Measurements from ENCODE around the gene CLN6. TPM values are rescaled to one million over a fixed set of nuclear protein-coding genes. Genes with fewer than 3 reads are reported as not detected.

The CLN6 gene
- total RNA-seq, 1 donor from 2014 or later: 18.0 TPM

DNA sequence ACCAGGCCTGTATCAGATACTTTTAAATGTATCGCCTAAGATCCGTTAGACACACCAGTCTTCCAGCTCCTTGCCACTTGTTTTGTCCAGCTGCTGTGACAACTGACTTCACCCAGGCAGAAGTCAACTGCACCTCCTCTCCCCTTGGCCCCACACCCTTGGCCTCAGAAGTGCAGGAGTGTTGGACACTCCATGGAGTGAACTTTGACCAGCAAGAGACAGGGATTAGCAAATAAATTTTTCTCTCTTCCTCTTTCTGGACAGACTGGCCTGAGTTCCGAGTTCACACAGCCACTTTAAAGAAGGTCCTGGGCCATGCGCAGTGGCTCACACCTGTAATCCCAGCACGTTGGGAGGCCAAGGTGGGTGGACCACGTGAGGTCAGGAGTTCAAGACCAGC lies 2.9 kb upstream of the CLN6 start:
- H3K4me1 Mint-ChIP-seq (ENCODE audit: low read depth): peaks cover 20% of the 10 kb centered on the region
- DNase-seq (ENCODE audit: low spot score): no peak
- H3K9me3 Mint-ChIP-seq (ENCODE audit: low read depth): no peaks in the 10 kb centered on the region
- TF ChIP-seq, protein P1, sequence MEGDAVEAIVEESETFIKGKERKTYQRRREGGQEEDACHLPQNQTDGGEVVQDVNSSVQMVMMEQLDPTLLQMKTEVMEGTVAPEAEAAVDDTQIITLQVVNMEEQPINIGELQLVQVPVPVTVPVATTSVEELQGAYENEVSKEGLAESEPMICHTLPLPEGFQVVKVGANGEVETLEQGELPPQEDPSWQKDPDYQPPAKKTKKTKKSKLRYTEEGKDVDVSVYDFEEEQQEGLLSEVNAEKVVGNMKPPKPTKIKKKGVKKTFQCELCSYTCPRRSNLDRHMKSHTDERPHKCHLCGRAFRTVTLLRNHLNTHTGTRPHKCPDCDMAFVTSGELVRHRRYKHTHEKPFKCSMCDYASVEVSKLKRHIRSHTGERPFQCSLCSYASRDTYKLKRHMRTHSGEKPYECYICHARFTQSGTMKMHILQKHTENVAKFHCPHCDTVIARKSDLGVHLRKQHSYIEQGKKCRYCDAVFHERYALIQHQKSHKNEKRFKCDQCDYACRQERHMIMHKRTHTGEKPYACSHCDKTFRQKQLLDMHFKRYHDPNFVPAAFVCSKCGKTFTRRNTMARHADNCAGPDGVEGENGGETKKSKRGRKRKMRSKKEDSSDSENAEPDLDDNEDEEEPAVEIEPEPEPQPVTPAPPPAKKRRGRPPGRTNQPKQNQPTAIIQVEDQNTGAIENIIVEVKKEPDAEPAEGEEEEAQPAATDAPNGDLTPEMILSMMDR (IDR thresholded peaks at IDR 0.05): no peak
- H3K36me3 Mint-ChIP-seq (ENCODE audit: low read depth): no peaks in the 10 kb centered on the region
- no peaks in the 10 kb centered on the region for H3K27me3 Mint-ChIP-seq (ENCODE audit: low read depth)
- H3K27ac Mint-ChIP-seq (ENCODE audit: unreplicated experiment): no peak overlapping the region
- no peak overlapping the region for H3K4me3 Mint-ChIP-seq (ENCODE audit: unreplicated experiment)

DNA sequence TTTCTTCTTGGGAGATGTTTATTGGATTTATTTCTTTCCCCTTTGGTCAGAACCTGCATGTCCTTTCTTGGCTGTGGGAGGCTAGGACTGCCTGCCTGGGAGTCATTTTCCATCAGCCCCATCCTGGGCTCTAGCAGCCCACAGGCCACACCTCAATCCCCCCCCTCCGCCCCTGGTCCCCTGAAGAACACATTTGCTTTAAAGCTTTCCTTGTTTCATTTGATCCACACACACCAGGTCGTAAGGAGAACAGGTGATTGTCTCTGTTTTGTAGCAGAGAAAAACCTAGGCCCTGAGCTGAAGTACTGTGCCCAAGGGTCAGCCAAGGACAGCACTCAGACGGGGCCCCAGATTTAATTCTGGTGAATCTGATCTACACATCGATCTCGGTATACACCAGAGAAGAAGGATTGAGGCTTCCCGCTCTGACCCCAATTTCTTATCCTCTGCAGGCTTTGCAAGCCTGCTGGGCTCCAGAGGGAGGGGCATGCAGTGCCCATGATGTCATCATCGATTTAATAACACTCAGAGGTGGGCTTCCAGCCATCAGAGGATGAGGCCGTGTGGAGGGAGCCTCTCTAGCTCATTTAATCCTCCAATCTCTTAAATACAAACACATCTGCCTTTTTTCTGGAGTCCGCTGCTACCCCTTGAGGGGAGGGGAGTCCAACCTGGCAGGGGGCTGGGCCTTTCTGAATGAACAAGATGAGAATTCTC lies 1.7 kb upstream of the CLN6 start:
- H3K36me3 Mint-ChIP-seq (ENCODE audit: low read depth): no peaks in the 10 kb centered on the region
- peaks cover 23% of the 10 kb centered on the region for H3K4me1 Mint-ChIP-seq (ENCODE audit: low read depth)
- H3K27ac Mint-ChIP-seq (ENCODE audit: unreplicated experiment): peak overlapping the region; percentile 12
- TF ChIP-seq, protein P1 (IDR thresholded peaks at IDR 0.05): no peak
- H3K4me3 Mint-ChIP-seq (ENCODE audit: unreplicated experiment): no peak overlapping the region
- H3K27me3 Mint-ChIP-seq (ENCODE audit: low read depth): no peaks in the 10 kb centered on the region
- no peaks in the 10 kb centered on the region for H3K9me3 Mint-ChIP-seq (ENCODE audit: low read depth)
- DNase-seq (ENCODE audit: low spot score): peak; percentile 38

DNA sequence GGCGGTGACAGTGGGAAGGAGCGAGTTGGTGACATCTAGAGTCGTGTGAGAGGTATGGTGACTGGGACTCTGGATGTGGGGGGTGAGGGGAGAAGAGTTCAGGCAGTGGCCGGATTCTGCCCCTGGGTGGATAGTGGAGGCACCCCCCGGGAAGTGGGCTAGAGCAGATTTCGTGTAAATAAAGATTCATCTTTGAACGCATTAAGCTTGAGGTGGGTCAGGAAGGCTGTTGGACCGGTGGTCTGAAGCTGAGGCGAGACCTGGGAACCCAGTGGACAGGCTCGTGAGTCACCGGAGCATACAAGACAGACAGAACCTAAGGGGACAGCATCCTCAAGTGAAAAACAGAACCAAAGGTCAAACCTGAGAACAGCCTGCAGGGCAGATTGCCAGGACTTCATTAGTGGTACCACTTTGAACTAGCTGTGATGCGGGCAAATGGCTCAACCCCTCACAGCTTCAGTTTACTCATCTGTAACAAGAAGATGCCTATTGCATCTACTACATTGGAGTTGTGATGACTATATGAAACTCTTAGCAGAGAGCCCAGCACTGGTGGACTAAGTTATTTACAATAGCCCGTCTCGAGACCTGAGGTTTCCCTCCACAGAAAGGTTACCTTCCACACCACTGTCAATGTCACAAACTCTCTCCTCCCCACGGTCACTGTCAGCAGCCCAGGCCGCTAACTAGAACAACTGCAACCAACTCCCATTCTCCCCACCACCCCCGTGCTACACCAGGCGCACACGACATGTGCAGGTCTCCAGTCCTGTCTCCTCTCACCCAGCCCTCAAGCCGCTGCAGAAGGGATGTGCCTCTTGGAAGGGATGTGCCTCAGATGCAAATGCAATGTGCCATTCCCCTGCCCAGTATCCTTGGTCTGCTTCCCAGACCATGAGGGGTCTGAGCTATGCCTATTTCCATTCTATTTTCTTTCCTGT lies 901 bp upstream of the CLN6 start:
- TF ChIP-seq, protein P1 (IDR thresholded peaks at IDR 0.05): peak; percentile 44
- DNase-seq (ENCODE audit: low spot score): peak; percentile 75
- peak overlapping the region; percentile 76 for H3K27ac Mint-ChIP-seq (ENCODE audit: unreplicated experiment)
- no peaks in the 10 kb centered on the region for H3K9me3 Mint-ChIP-seq (ENCODE audit: low read depth)
- no peaks in the 10 kb centered on the region for H3K27me3 Mint-ChIP-seq (ENCODE audit: low read depth)
- peaks cover 23% of the 10 kb centered on the region for H3K4me1 Mint-ChIP-seq (ENCODE audit: low read depth)
- peak overlapping the region; percentile 76 for H3K4me3 Mint-ChIP-seq (ENCODE audit: unreplicated experiment)
- H3K36me3 Mint-ChIP-seq (ENCODE audit: low read depth): no peaks in the 10 kb centered on the region

DNA sequence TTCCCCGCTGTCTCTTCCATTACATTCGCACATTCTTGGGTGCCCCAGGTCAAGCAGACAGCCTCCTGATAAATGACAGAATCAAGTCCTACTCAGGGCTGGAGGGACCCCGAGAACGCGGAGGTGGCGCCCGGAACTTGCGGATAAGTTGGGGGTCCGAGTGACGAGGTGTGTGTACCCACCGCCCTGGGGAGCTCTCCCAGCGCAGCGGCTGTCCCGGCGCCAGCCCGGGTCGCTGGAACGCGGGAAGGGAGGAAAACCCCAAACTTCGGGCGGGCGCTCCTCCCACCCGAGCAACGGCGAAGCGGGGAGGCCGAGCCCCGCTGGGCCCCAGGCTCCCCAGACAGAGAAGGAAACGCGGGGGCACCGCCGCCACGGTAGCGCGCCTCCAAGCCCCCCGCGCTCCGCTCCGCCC lies 550 bp downstream of the CLN6 start:
- H3K4me1 Mint-ChIP-seq (ENCODE audit: low read depth): peaks cover 23% of the 10 kb centered on the region
- no peaks in the 10 kb centered on the region for H3K27me3 Mint-ChIP-seq (ENCODE audit: low read depth)
- H3K9me3 Mint-ChIP-seq (ENCODE audit: low read depth): no peaks in the 10 kb centered on the region
- peak overlapping the region; percentile 83 for H3K4me3 Mint-ChIP-seq (ENCODE audit: unreplicated experiment)
- no peaks in the 10 kb centered on the region for H3K36me3 Mint-ChIP-seq (ENCODE audit: low read depth)
- TF ChIP-seq, protein P1 (IDR thresholded peaks at IDR 0.05): no peak
- peak; percentile 64 for DNase-seq (ENCODE audit: low spot score)
- H3K27ac Mint-ChIP-seq (ENCODE audit: unreplicated experiment): peak overlapping the region; percentile 63

Measured in chondrocyte (in vitro differentiated cells).